Stimulated activated CD8-positive, alpha-beta memory T cell treated with anti-CD3 and anti-CD28 coated beads, Interleukin-4, amount 100 ng/mL, for 24 hours (primary cell): ENCODE data around the gene ZNF774.
"Not testable (repeated sequence)": the region's sequence is repeated elsewhere in the genome, so short reads cannot be mapped to it uniquely, and the experiment has no call there.

Experiments
- DNase-seq: peaks from one replicate; pipeline ENCODE4 v3.0.0-alpha.2; 2020; ENCODE audit warnings: low read depth

ZNF774 gene

DNA sequence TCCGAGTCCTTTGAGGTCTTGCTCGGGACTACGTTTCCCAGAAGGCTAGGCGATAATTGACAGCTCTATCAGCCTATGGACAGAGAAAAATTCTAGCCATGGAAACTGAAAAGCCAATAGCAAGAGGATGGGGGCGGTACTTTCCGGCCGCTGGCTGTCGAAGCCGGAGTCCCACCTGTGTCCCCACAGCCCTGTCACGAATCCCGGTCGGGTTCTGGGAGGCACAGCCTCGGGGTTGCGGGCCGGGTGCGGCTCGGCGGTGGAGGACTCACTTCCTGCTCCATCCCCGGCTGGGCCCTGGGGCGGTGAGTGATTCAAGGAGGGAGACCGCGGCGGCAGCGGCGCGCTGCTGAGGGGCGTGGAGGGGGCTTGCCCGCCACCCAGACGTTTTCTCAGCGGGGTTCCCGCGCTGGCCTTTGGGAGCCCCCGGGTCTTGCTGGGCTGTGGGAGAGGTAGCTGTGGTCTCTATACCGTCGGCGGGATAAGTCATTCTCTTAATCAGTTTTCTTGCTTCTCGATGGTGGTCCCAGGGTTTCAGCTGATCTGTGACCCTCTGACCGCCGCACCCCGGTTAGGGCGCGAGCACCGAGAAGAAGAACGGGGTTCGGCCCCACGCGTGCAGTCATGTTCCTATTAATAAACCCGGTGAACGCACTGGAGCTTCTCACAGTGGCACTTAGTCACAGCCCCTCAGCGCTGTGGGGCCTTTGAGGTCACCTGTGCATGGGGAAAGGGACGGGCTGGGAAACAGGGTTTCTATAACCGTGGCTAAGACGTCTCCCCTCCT, at the start of gene ZNF774:
ZNF774 (plus strand) TSS at position 178 of the 787 bp plus-strand sequence. CDS start 2,377 bp downstream, outside the sequence.
- DNase-seq: peak; percentile 81

DNA sequence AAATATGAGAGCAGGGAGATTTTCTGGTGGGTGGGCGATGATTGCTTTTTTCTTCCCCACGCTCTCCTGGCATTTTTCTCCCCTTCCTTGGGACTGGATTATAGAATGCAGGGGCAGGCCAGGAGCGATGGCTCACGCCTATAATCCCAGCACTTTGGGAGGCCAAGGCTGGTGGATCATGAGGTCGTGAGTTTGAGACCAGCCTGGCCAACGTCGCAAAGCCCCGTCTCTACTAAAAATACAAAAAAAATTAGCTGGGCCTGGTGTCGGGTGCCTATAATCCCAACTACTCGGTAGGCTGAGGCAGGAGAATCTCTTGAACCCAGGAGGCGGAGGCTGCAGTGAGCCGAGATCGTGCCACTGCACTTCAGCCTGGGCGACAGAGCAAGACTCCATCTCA, 46.7 kb upstream of the ZNF774 start:
- not testable (repeated sequence) for DNase-seq

DNA sequence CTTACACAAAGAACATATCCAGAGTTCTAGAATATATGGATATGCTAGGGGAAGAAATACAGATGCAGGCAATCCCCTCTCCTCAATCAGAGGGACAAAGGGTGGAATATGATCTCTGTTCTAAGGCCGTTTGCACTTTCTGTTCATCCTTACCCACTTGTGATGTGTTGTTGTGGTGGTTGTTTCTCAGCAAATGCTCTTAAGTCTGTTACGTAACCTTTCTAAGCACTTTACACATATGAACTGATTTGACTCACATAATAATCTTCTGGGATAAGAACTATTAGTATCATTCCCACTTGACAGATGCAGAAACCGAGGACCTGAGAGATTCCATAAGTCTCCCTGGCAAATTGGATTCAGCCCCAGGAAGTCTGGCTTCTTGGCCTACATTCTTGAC, 46.2 kb upstream of the ZNF774 start:
- DNase-seq: no peak

DNA sequence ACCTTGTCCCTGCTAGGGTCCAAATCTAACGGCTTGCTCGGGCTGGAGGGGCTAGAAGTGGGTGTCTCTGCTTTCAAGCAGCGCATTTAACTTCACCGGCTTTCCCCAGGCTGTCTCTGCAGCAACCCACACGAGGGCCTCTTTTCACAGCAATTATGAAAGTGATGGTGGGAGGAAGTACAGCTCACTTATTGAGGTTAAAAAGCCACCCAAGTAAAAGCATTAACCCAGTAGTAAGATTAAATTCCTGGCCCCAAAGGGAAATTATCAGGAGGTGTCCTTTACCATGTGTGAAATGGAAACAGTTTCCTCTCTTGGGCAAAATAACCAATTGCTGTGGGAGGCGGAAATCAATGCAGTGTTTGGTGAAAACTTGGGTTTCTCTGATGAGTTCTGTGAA, 45.5 kb upstream of the ZNF774 start:
- peak; percentile 19 for DNase-seq

DNA sequence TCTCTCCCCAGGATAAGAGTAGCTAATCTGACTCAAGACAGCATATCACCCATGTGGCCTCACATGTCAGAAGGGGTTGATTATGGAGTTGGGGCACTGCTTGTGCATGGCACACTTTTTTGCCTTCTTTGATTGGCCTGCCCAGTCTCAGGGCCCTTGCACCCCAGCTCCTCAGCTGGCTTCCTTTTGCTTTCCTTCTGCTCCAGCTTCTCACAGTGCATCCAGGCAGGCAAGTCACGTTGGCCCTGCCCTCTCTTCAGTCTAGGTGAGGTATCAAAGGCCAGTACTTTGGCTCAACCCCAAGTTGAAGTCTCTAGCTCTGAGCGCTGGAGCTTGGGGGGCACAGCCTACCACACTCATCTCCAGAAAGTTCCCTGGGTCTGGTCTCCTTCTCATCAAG, 44.4 kb upstream of the ZNF774 start:
- no peak for DNase-seq

DNA sequence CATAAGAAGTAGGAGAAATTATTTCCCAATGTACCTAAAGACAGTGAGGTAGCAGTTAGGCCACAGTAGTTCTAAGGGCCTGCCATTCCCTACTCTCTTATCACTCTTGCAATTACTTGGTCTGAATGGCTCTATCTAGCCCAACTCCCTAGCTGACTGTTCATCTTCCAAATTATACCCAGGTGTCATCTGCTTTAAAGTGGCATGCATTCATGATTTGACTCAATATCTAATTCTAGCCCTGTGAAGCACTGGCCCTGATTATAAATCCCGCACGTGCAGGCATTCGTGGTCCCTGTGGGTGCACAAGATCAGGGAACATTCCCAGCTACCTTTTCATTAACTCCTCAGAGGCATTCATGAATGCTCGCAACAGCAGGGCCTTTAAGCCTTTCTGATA, 43.1 kb upstream of the ZNF774 start:
- no peak for DNase-seq

DNA sequence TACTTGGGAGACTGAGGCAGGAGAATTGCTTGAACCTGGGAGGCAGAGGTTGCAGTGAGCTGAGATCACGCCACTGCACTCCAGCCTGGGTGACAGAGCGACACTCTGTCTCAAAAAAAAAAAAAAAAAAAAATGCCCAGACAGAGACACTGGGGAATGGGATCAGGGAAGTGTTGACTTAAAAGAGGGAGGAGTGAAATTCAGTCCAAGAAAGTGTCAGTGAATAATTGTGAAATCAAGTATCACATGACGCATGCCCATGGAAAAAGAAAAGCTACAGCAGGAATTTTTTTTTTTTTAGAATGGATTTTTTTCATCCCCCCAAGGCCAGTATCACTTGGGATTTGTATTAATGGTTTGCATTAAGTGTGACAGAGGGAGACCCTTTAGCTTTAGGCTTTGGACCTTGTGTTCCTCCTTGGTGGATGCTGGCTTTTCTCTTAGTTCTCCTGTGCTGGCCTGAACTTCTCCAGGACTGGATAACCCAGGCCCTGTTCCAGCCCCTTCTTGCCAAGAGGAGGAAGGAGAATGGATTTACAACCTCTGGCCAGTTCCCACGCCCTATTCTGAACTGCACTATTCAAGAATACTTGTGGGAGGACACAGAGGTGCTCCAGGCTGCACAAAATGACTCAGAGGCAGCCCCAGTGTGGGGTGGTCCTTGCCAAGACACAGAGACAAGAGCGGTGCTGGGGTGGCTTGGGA, 36.7 kb upstream of the ZNF774 start:
- DNase-seq: no peak

DNA sequence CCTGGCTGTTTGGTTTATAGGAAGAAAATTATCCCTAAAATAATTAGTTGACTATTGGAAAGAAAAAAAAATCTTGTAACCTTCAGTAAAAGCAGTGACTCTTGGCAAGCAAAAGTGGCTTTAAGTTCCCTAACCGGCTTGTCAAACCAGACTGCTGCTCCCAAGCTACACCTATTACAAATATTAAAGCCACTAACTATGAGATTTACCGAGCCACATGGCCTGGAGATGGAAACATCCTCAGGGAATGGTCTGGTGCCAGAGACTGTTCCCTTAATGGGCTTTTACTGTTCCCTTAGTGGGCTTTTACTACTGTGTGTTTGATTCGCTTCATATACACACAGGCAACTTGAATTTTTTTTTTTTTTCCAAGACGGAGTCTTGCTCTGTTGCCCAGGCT, 35.9 kb upstream of the ZNF774 start:
- DNase-seq: no peak

DNA sequence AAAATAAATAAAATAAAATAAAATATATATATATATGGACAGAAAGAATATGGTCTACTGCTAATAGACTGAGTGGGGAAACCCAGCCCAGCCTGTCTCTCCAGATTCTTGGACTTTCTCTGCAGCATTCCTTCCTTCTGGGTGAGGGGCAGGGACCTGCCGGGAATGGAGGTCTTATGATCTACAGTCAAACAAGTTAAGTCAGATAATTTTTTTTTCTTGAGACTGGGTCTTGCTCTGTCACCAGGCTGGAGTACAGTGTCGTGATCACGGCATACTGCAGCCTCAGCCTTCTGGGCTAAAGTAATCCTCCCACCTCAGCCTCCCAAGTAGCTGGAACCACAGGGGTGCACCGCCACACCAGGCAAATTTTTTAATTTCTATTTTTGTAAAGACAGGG, 33.5 kb upstream of the ZNF774 start:
- no peak for DNase-seq

DNA sequence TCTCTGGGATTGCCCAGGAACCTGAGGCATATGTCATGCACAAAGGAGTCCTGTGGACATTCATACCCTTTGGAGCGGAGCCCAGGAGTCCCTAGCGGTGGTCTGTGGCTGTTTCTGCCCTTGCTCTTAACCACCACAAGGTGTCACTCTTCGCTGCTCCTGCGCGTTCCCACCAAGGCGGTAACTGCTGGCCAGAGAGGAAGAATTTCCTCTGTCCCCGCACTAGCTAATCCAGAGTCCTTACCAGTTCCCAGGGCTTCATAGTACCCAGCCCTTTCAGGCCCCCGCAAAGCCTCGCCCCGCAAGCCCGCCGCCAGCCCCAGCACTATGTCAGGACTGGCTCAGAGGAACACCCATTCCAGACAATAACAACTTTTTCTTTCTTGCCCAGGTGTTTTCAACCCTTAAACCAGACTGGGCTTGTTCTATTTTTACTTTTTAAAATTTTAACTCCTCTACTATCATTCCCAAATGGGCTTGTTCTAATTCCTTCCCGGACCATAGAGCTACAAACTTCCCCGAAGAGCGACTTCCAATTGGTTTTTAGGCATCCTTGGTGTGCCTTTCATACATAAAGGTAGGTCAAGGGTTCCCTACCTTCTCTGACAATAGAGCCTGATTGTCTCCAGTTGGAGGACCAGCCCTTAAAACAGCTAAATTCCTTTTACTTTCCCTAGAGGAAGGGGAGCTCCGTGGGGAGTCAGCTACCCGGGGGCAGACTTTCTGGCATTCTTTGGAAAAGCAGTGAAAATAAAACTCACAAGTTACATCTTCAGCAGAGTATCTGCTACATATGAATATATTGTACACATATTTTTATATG, 31.8 kb upstream of the ZNF774 start:
- DNase-seq: peak; percentile 33

DNA sequence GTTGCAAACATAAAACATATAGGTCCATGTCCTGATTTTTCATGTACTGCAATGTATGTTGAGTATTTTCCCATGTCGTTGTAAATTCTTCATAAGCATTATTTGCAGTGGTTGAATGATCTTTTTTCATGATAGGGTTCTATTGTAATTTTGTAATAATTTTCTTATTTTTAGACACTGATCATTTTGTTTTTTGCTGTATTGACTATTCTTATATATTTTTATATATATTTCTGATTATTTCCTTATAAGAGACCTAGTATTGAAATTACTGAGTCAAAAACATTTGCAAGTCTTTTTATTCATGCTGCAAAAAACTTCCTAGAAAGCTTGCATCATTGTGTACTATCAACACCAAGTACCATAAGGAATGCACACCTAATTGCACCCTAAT, 31.2 kb upstream of the ZNF774 start:
- DNase-seq: no peak

DNA sequence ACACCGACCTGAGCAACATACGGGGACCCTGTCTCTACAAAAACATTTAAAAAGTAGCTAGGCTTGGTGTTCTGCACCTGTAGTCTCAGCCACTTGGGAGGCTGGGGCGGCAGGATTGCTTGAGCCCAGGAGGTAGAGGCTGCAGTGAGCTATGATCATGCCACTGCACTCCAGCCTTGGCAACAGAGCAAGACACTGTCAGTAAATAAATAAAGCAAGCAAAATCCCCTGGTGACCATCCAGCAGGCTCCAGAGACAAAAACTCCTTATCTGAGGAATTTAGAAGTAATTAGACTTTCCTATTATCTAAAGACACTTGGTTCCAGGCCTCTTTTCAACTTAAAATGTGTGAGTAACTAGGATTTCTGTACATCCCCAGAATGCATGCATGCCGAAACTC, 29.5 kb upstream of the ZNF774 start:
- no peak for DNase-seq

DNA sequence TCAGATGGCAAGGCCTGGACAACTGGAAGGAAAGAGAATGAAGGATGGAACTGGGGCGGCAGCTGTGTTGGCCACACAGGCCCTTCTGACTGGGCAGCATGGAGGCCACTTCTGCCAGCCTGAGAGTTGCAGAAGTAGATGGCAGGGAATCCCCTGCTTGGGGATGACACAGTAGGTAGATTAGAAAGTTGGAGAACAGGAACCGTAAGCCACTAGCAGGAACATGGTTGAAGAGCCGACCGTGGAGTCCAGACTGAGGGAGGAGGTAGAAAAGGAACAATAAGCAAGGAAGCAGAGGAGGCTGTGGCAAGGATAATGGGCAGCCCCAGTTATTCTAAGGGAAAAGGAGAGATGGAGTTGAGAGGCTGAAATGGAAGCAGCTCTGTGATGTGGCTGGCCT, 26.4 kb upstream of the ZNF774 start:
- no peak for DNase-seq

DNA sequence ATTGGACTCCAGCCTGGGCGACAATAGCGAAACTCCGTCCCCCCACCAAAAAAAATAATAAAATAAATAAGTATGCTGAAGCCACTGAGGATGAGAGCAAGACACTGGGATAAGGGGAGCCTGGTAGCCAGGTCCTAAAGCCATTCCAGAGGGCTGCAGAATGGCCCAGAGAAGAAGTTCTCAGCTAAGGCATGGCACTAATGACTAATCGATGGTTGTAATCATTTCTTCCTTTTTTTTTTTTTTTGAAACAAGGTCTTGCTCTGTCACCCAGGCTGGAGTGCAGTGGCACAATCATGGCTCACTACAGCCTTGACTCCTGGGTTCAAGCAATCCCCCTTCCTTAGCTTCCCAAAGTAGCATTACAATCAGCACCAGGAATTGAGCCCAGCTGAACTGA, 25.6 kb upstream of the ZNF774 start:
- DNase-seq: no peak

DNA sequence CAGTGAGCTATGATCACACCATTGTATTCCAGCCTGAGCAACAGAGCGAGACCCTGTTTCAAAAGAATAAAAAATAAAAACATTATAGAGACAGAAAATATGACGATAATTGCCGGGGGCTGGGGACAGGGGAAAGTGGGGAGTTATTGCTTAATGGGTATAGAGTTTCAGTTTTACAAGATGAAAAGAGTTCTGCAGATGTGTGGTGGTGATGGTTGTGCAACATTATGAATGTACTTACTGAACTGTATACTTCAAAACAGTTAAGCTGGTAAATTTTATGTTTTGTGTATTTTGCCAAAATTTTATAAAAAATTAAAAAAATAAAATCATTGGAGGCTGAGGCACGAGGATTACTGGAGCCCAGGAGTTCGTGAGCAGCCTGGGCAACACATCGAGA, 24.8 kb upstream of the ZNF774 start:
- no peak for DNase-seq

DNA sequence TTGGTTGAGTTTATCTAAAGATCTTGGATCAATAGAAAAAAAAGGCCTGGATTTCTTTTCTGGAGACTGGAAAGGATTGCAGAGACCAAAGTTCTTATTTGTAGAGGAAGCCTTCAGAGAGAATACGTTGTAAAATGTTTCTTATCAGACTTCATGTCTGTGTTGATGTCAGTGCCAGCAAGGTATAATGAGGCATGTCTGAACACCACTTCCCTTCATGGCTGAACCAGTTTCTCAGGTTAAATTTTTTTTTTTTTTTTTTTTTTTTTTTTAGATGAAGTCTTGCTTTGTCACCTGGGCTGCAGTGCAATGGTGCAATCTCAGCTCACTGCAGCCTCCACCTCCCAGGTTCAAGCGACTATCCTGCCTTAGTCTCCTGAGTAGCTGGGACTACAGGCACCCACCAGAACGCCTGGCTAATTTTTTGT, 17.8 kb upstream of the ZNF774 start:
- no peak for DNase-seq

DNA sequence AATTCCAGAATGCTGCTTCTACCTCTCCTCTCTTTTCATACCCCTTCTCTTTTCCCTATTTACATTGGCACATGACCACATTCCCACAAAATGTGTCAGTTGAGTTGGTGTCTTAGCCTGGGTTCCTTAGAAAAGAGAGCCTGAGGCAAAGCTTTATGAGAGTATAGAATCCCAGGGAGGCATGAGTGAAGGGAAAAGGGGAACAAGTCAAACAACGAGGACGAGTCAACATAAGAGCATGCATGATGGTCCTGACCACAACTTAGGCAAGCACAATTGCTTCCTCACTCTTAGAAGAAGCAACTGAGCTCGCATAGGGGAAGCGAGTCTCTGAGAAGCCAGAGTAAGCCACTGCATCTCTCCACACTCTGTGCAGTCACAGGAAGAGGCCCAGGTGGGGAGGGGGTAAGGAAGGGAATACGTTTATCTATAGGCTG, 15.4 kb upstream of the ZNF774 start:
- DNase-seq: no peak

DNA sequence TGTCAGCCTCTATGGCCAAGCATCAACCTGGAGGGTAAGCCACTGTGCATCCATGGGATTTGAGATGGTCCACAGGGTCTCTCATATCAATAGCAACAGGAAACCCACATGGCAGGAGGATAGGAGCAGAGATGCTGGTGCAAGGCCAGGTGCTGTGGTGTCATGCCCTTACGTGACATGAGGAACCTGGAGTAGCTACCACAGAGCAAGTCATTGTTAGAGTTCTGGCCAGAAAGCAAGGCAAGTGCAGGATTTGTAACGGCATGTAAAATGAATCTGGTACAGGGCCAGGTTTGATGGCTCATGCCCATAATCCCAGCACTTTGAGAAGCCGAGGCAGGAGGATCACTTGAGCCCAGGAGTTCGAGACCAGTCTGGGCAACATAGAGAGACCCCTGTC, 14.8 kb upstream of the ZNF774 start:
- DNase-seq: no peak

DNA sequence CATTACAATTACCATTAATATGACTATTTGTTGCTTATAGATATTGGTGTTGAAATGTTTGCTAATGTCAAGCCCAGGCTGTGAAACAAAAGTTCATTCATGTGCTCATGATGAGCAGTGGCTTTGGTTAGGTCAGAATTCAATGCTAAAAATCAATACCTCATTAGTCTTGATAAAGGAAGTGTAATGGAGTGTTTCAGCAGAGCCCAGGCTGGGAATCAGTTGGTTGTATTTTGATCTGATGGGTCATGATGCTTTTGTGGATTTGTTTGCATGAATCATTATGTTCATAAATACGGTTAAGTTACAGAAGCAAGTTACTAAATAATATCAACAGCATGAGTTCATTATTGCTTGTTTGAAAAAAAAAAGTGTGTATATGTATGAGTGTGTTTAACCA, 13.6 kb upstream of the ZNF774 start:
- no peak for DNase-seq

DNA sequence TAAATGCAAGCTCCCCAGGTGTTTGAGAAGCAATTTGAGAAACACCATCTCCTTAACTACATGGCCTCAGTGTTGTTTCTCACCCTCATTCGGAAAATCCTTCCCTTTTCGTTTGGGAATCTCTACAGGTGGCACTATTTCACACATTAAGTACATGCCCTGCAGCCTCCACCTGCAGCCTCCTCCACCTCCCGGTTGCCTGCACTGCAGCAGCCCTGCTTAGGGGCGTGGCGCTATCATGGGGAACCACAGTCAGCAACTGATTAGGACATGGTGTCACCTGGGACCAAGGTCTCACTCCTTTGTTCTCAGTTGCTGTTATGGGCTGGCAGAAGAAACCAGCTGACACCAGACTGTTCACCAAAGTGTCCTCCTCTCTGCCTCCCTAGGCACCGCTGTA, 11.7 kb upstream of the ZNF774 start:
- no peak for DNase-seq

DNA sequence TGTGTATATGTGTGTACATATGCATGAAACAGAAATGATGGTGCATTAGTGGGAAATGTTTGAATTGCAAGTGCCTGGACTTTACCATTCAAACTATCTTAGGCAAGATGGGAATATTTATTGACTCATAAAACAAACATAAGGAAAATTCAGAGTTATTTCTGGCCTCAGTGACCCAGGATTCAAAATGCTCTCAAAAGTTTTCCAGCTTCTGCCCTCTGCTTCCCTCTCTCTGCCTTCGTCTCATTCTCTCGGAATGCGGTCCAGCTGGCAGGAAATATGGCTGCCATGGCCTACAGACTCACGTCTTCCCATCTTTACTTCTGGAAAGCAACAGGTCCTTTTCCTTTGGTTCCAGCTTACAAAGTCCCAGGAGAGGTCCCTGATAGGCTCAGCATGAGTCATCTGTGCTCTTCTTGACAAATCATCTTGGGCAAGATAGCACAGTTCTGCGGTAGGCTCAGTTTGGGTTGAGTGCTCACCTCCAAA, 8.7 kb upstream of the ZNF774 start:
- no peak for DNase-seq

DNA sequence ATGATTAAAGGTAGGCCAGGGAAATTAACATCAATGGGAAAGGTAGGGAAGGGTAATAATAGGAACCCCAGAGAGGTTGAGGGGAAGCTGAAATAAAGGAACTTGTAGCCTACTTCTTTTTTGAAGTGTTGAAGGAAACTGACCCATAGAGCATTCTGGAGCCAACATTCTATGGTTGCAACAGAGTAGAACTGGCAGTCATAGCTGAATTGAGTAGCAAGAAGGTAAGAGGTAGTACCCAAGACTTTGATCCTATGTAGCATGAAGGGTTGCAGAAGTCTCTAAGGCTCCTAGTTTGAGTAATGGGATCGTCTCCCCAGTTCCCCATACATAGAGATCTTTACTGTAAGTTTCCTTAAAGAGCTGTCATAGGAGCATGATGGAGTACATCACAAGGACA, 7.4 kb upstream of the ZNF774 start:
- no peak for DNase-seq

DNA sequence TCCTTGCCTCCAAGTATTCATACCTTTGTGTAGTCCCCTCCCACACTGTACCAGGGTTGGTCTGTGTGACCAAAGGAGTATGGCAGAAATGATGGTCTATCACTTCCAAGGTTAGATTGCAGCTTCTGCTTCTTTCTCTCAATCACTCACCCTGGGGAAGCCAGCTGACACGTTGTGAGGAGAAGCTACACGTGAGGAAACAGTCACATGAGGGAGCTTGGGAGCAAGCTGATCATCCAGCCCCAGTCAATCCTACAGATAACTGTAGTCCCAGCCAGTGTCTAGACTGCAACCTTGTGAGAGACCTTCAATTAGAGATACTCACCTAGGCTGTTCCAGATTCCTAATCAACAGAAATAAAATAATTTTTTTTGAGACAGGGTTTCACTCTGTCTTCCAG, 6.2 kb upstream of the ZNF774 start:
- DNase-seq: no peak
